Mesenchymal stem cell (in vitro differentiated cells and primary cell): Measurements from ENCODE around the gene EN1.

Experiments used
- DNase-seq: peaks from one replicate; pipeline ENCODE4 v3.0.0-alpha.2; 2013
- H2AFZ ChIP-seq: one replicate; pipeline ENCODE4 v1.6.1; 2013; ENCODE audit warnings: low read depth, mild to moderate bottlenecking, control low read depth, inconsistent platforms, low read length, moderate library complexity
- H2AK5ac ChIP-seq: 2 replicates; pipeline ENCODE4 v1.6.1; 2013; ENCODE audit warnings: low read length, moderate library complexity, mild to moderate bottlenecking, inconsistent platforms; ENCODE audit not compliant: severe bottlenecking
- H2BK120ac ChIP-seq: one replicate; pipeline ENCODE4 v1.6.1; 2013; ENCODE audit warnings: low read depth, mild to moderate bottlenecking, inconsistent platforms, low read length, moderate library complexity
- H2BK12ac ChIP-seq, 2 experiments: one replicate each; pipeline ENCODE4 v1.6.1; 2013; ENCODE audit warnings: inconsistent platforms in 2 of 2, low read length in 2 of 2, mild to moderate bottlenecking in 2 of 2, moderate library complexity in 2 of 2, control low read depth in 1 of 2
- H2BK15ac ChIP-seq: one replicate; pipeline ENCODE4 v1.6.1; 2013; ENCODE audit warnings: mild to moderate bottlenecking, low read depth, inconsistent platforms; ENCODE audit not compliant: poor library complexity, severe bottlenecking
- H2BK5ac ChIP-seq: 2 replicates; pipeline ENCODE4 v1.6.1; 2013; ENCODE audit warnings: low read depth, mild to moderate bottlenecking, low read length, control low read depth, inconsistent platforms; ENCODE audit not compliant: poor library complexity, severe bottlenecking
- H3K14ac ChIP-seq, 2 experiments: one replicate each; pipeline ENCODE4 v1.6.1; 2013; ENCODE audit warnings: inconsistent platforms in 2 of 2, low read length in 2 of 2, control low read depth in 1 of 2, mild to moderate bottlenecking in 1 of 2, moderate library complexity in 1 of 2
- H3K18ac ChIP-seq, 2 experiments: one replicate each; pipeline ENCODE4 v1.6.1; 2013; ENCODE audit warnings: inconsistent platforms in 2 of 2, low read length in 2 of 2, control low read depth in 1 of 2, low read depth in 1 of 2, mild to moderate bottlenecking in 1 of 2
- H3K23ac ChIP-seq, 2 experiments: one replicate each; pipeline ENCODE4 v1.6.1; 2013; ENCODE audit warnings: inconsistent platforms in 2 of 2, low read length in 2 of 2, mild to moderate bottlenecking in 2 of 2, moderate library complexity in 2 of 2, control low read depth in 1 of 2
- H3K27ac ChIP-seq: 2 replicates; pipeline ENCODE4 v1.5.1; 2013; ENCODE audit warnings: mild to moderate bottlenecking, moderate library complexity, low read length, control low read depth, inconsistent platforms; ENCODE audit not compliant: poor library complexity, severe bottlenecking
- H3K27me3 ChIP-seq, 2 experiments: 2 replicates each; pipeline versions ENCODE4 v1.6.1 to v1.7.0; 2013; ENCODE audit warnings: low read length in 2 of 2, mild to moderate bottlenecking in 2 of 2, moderate library complexity in 2 of 2, control low read depth in 1 of 2, inconsistent platforms in 1 of 2; ENCODE audit not compliant: control insufficient read depth in 1 of 2, insufficient read depth in 1 of 2
- H3K36me3 ChIP-seq, 2 experiments: 2 replicates each; pipeline versions ENCODE4 v1.6.1 to v1.7.0; 2013; ENCODE audit warnings: low read length in 2 of 2, control low read depth in 1 of 2, inconsistent platforms in 1 of 2, low read depth in 1 of 2, mild to moderate bottlenecking in 1 of 2; ENCODE audit not compliant: insufficient read depth in 2 of 2, control insufficient read depth in 1 of 2
- H3K4ac ChIP-seq, 2 experiments: one replicate each; pipeline ENCODE4 v1.6.1; 2013; ENCODE audit warnings: inconsistent platforms in 2 of 2, low read length in 2 of 2, mild to moderate bottlenecking in 2 of 2, moderate library complexity in 2 of 2, control low read depth in 1 of 2, low read depth in 1 of 2
- H3K4me1 ChIP-seq: 2 replicates; pipeline ENCODE4 v1.6.1; 2013; ENCODE audit warnings: low read depth, low read length, control low read depth; ENCODE audit not compliant: control insufficient read depth, insufficient read depth
- H3K4me2 ChIP-seq: 2 replicates; pipeline ENCODE4 v1.6.1; 2013; ENCODE audit warnings: low read length, mild to moderate bottlenecking, inconsistent platforms; ENCODE audit not compliant: poor library complexity, severe bottlenecking
- H3K4me3 ChIP-seq, 2 experiments: 2 replicates each; pipeline versions ENCODE4 v1.5.1 to v1.7.0; 2013; ENCODE audit warnings: low read length in 2 of 2, mild to moderate bottlenecking in 2 of 2, control low read depth in 1 of 2, low read depth in 1 of 2; ENCODE audit not compliant: insufficient read depth in 1 of 2
- H3K79me1 ChIP-seq: replicated peaks from 2 replicates; pipeline ENCODE4 v1.6.1; 2013; ENCODE audit warnings: mild to moderate bottlenecking, control low read depth, low read length, inconsistent platforms; ENCODE audit not compliant: poor library complexity, severe bottlenecking
- H3K9ac ChIP-seq: 2 replicates; pipeline ENCODE4 v1.7.0; 2013; ENCODE audit warnings: mild to moderate bottlenecking, low read length, moderate library complexity
- H3K9me3 ChIP-seq: 2 replicates; pipeline ENCODE4 v1.7.0; 2013; ENCODE audit warnings: mild to moderate bottlenecking, low read length; ENCODE audit not compliant: control insufficient read depth
- H4K8ac ChIP-seq: one replicate; pipeline ENCODE4 v1.6.1; 2013; ENCODE audit warnings: inconsistent platforms, mild to moderate bottlenecking, low read length, moderate library complexity
- H4K91ac ChIP-seq: one replicate; pipeline ENCODE4 v1.6.1; 2013; ENCODE audit warnings: mild to moderate bottlenecking, low read length, inconsistent platforms
- WGBS: methylation state at CpG from one replicate; pipeline ENCODE4 v1.1.7; 2013; ENCODE audit warnings: mixed read lengths; 5-methylcytosine and 5-hydroxymethylcytosine counted together

Gene EN1

GRCh38 chr2:118800736-118801135 lies 46.7 kb downstream of the EN1 start:
- no peaks in the 10 kb centered on the region for H3K27me3 ChIP-seq
- no peak overlapping the region for H3K4me3 ChIP-seq
- H3K36me3 ChIP-seq: no peaks in the 10 kb centered on the region
- H3K79me1 ChIP-seq: no peaks in the 10 kb centered on the region
- H3K4ac ChIP-seq: no peak overlapping the region
- H3K9ac ChIP-seq: no peak overlapping the region
- no peak overlapping the region for H2AFZ ChIP-seq
- H3K23ac ChIP-seq: no peak overlapping the region
- no peak overlapping the region for H2BK120ac ChIP-seq
- no peak overlapping the region for H2AK5ac ChIP-seq
- no peak overlapping the region for H4K91ac ChIP-seq
- no peak overlapping the region for H2BK15ac ChIP-seq
- DNase-seq: no peak
- H3K27ac ChIP-seq: no peak overlapping the region
- no peak overlapping the region for H3K18ac ChIP-seq
- no peak overlapping the region for H2BK12ac ChIP-seq
- no peak overlapping the region for H3K4me2 ChIP-seq
- no peak overlapping the region for H2BK5ac ChIP-seq
- WGBS: 69% methylated on average over 4 of the region's 4 CpGs
- H3K9me3 ChIP-seq: no peaks in the 10 kb centered on the region
- no peak overlapping the region for H4K8ac ChIP-seq
- no peaks in the 10 kb centered on the region for H3K4me1 ChIP-seq
- H3K14ac ChIP-seq: no peak overlapping the region

- no peak overlapping the region for H2AK5ac ChIP-seq
- H3K36me3 ChIP-seq: no peaks in the 10 kb centered on the region
- no peak overlapping the region for H4K91ac ChIP-seq
- no peaks in the 10 kb centered on the region for H3K9me3 ChIP-seq
- H3K23ac ChIP-seq: no peak overlapping the region
- no peak overlapping the region for H2BK5ac ChIP-seq
- peaks cover 0 to 8% of the 10 kb centered on the region in 2 experiments for H3K27me3 ChIP-seq
- H3K9ac ChIP-seq: no peak overlapping the region
- H3K14ac ChIP-seq: no peak overlapping the region
- DNase-seq: no peak
- H3K4me2 ChIP-seq: no peak overlapping the region
- no peak overlapping the region for H3K27ac ChIP-seq
- no peak overlapping the region for H3K18ac ChIP-seq
- H3K4me3 ChIP-seq: no peak overlapping the region
- H2BK15ac ChIP-seq: no peak overlapping the region
- H4K8ac ChIP-seq: no peak overlapping the region
- no peak overlapping the region for H2BK120ac ChIP-seq
- H2AFZ ChIP-seq: no peak overlapping the region
- no peak overlapping the region for H2BK12ac ChIP-seq
- H3K4me1 ChIP-seq: no peaks in the 10 kb centered on the region
- H3K79me1 ChIP-seq: no peaks in the 10 kb centered on the region
- WGBS: 77% methylated on average over 4 of the region's 4 CpGs
- no peak overlapping the region for H3K4ac ChIP-seq
Observed at GRCh38 chr2:118794546-118794945, 52.9 kb downstream of the EN1 start.
